Measurements from ENCODE around the gene ACAD8.
"Not testable (repeated sequence)": the region's sequence is repeated elsewhere in the genome, so short reads cannot be mapped to it uniquely, and the experiment has no call there.

The ACAD8 gene

DNA sequence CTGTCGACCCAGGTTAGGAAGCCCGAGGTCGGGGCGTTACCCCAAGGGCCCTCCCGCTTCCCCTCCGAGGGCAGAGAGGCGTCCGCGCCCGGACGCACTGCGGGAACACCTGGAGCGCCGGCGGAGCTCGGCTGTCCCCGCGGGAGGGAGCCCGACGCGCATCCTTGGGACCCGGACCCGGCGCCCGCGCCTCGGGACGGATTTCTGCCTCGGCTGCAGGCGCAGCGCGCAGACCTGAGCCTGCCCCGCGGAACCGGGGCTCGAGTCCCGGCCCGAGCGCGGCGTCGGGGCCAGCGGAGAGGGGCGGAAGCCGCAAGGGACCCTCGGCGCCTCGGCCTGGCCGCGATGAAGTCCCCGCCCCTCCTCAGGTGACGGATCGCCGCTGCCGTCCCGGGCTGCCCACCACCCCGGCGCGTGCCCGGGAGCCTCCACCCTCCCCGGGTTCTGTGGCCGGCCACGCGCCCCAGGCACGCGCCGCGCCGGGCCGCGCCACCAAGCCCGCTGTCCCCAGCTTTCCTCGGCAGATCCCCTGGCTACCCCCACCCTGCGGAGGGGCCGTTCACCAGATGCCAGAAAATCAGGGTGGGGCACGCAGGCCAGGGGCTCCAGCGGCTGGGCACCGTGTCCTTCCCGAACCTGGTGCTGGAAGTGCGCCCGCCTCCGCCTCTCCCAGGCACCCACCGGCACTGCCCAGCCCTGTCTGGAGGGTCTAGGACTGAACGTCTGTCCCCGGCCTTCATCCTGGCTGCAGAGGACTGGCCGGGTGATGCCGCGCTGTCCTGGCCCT is 23.2 kb downstream of the ACAD8 start:
- H3K4me3 ChIP-seq (ENCODE audit: low read length in 2 of 2) = peak overlapping the region; percentile 35 to 61
- no peaks in the 10 kb centered on the region for H3K36me3 ChIP-seq (ENCODE audit: control insufficient read depth in 2 of 2, insufficient read depth in 2 of 2, low read length in 2 of 2)
- no peak overlapping the region for H3K27ac ChIP-seq (ENCODE audit: low read depth in 2 of 2, low read length in 2 of 2)
- H3K27me3 ChIP-seq (ENCODE audit: control insufficient read depth in 2 of 2, insufficient read depth in 2 of 2, low read length in 2 of 2) = peaks cover 38 to 43% of the 10 kb centered on the region in 2 donors
- H3K9me3 ChIP-seq (ENCODE audit: control insufficient read depth in 2 of 2, low read length in 2 of 2) = peaks cover 0 to 2% of the 10 kb centered on the region in 2 donors
- peaks cover 4 to 5% of the 10 kb centered on the region in 2 donors for H3K4me1 ChIP-seq (ENCODE audit: control insufficient read depth in 2 of 2, insufficient read depth in 2 of 2, low read length in 2 of 2)
- H3K9ac ChIP-seq (ENCODE audit: low read depth in 1 of 2, low read length in 2 of 2) = no peak overlapping the region

DNA sequence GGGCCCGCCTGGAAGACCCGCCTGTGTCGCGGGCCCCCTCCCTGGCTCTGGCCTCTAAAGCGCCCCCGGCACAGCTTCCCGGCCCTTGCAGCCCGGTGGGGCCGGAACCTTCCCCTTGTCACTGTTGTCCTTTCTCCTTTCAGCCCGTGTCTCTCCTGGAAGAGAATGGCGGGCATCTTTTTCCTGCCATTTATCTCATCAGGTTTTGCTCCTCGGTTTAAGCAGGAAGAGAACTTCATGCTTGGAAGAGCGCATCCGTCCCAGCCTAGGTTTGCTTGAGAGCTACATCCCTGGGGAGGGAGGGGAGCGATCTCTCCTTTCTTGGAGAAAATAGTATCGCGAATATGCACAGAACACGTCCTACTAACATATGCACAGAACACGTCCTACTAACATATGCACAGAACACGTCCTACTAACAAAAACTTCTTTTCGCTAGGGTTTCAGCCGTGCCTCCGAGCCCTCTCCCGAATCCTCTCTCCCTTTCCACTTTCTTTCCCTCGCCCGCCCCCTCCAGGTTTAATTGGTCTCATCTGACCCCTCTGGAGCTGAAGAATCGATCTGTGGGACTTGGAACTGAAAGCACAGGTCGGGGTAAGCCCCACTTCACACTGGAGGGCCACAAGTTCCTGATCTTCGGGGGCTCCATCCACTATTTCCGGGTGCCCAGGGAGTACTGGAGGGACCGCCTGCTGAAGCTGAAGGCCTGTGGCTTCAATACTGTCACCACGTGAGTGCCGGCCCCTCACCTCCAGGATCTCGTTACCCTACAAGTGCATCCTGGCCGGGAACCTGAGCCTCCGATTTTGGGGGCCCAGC is 24.0 kb downstream of the ACAD8 start:
- peaks cover 36 to 43% of the 10 kb centered on the region in 2 donors for H3K27me3 ChIP-seq (ENCODE audit: control insufficient read depth in 2 of 2, insufficient read depth in 2 of 2, low read length in 2 of 2)
- peaks cover 4 to 5% of the 10 kb centered on the region in 2 donors for H3K4me1 ChIP-seq (ENCODE audit: control insufficient read depth in 2 of 2, insufficient read depth in 2 of 2, low read length in 2 of 2)
- H3K9ac ChIP-seq (ENCODE audit: low read depth in 1 of 2, low read length in 2 of 2) = no peak overlapping the region
- no peaks in the 10 kb centered on the region for H3K36me3 ChIP-seq (ENCODE audit: control insufficient read depth in 2 of 2, insufficient read depth in 2 of 2, low read length in 2 of 2)
- no peak overlapping the region for H3K4me3 ChIP-seq (ENCODE audit: low read length in 2 of 2)
- H3K9me3 ChIP-seq (ENCODE audit: control insufficient read depth in 2 of 2, low read length in 2 of 2) = peaks cover 0 to 2% of the 10 kb centered on the region in 2 donors
- H3K27ac ChIP-seq (ENCODE audit: low read depth in 2 of 2, low read length in 2 of 2) = no peak overlapping the region

DNA sequence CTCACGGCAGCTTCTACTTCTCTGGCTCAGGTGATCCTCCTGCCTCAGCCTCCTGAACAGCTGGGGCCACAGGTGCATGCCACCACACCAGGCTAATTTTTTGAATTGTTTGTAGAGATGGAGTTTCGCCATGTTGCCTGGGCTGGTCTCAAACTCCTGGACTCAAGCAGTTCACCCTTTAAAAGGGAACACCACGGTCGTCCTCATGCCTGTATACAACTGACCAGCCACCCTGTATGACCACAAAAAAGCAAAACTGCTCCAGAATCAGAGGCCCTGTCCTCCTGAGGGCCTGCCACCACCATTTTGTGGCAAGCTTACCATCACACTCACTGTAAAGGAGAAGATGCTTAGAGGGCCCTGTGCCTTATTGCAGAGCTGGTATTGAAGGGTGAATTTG is 25.0 kb downstream of the ACAD8 start:
- Histone ChIP-seq H3K4me1 (ENCODE audit: control insufficient read depth in 2 of 2, insufficient read depth in 2 of 2, low read length in 2 of 2) (peaks cover 4 to 5% of the 10 kb centered on the region in 2 donors), H3K27ac (ENCODE audit: low read depth in 2 of 2, low read length in 2 of 2) (no peak overlapping the region), H3K27me3 (ENCODE audit: control insufficient read depth in 2 of 2, insufficient read depth in 2 of 2, low read length in 2 of 2) (peaks cover 36 to 43% of the 10 kb centered on the region in 2 donors), H3K9ac (ENCODE audit: low read depth in 1 of 2, low read length in 2 of 2) (no peak overlapping the region), H3K9me3 (ENCODE audit: control insufficient read depth in 2 of 2, low read length in 2 of 2) (peaks cover 0 to 2% of the 10 kb centered on the region in 2 donors), H3K4me3 (ENCODE audit: low read length in 2 of 2) (no peak overlapping the region), H3K36me3 (ENCODE audit: control insufficient read depth in 2 of 2, insufficient read depth in 2 of 2, low read length in 2 of 2) (no peaks in the 10 kb centered on the region)

DNA sequence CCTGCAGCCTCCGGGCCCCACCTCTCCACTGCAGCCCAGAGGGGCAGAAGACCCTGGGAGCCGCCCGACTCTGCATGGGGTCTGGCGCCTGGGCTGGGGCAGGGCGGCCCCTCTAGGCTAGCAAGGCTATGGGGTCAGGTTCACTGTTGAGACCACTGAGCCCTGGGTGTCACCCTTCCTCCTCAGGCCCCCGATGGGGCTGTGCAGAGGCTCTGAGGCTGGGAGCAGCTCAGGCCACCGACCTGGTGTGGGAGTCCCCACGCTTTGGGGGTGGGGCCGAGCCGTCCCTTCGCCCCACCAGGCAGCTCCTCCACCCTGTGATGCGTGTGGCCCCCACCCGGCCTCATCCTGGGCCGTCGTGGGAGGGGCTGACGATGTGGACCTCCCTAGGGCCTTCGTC is 28.3 kb downstream of the ACAD8 start:
- H3K4me1 ChIP-seq (ENCODE audit: control insufficient read depth in 2 of 2, insufficient read depth in 2 of 2, low read length in 2 of 2); H3K9me3 ChIP-seq (ENCODE audit: control insufficient read depth in 2 of 2, low read length in 2 of 2); H3K9ac ChIP-seq (ENCODE audit: low read depth in 1 of 2, low read length in 2 of 2); H3K36me3 ChIP-seq (ENCODE audit: control insufficient read depth in 2 of 2, insufficient read depth in 2 of 2, low read length in 2 of 2); H3K27ac ChIP-seq (ENCODE audit: low read depth in 2 of 2, low read length in 2 of 2); H3K4me3 ChIP-seq (ENCODE audit: low read length in 2 of 2): not testable (repeated sequence)
- peaks cover 21% of the 10 kb centered on the region in 2 donors for H3K27me3 ChIP-seq (ENCODE audit: control insufficient read depth in 2 of 2, insufficient read depth in 2 of 2, low read length in 2 of 2)

DNA sequence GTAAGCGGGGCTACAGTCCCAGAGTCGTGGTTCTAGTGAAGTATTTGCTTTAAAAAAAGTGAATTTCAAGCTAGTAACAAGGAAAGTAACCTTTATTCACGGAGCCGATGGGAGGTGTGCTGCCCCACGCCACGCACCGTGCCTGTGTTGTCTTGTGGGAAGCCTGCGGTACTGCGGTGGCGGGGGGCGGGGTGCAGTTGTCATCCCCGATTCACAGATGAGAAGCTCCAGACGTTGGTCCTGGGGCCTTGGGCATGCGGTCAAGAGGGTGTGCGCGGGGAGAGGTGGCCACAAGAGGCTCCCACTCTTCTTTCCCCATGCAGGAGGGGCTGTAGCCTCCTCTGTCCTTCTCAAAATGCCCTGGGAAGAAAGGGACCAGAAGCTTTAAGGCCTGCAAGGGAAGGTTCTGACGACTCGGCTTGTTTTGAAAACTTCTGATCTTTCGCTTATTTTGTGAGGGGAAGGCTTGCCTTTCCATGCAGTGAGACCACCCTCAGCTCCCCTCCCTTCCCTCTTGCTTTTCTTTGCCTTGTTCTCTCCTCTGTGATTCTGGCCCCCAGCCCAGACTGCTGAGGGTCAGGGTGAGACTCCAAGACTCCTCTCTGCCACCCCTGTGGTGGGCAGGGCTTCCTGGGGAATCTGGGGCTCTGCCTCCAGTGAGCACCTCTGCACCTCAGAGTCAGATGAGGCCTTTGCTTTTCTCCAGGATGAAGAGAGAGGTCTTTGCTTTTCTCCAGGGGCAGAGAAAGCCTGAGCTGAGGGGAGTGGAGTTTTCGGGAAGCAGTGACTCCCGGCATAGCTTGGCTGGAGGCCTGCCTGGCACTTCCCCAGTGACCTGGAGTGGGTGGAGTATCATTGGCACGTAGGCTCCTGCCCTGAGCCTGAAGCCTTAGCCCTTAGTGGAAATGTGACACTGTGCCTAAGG is 29.0 kb downstream of the ACAD8 start:
- Histone ChIP-seq H3K27me3 (ENCODE audit: control insufficient read depth in 2 of 2, insufficient read depth in 2 of 2, low read length in 2 of 2) (peaks cover 14 to 20% of the 10 kb centered on the region in 2 donors), H3K4me3 (ENCODE audit: low read length in 2 of 2) (no peak overlapping the region), H3K27ac (ENCODE audit: low read depth in 2 of 2, low read length in 2 of 2) (no peak overlapping the region), H3K9me3 (ENCODE audit: control insufficient read depth in 2 of 2, low read length in 2 of 2) (peaks cover 0 to 2% of the 10 kb centered on the region in 2 donors), H3K36me3 (ENCODE audit: control insufficient read depth in 2 of 2, insufficient read depth in 2 of 2, low read length in 2 of 2) (no peaks in the 10 kb centered on the region), H3K4me1 (ENCODE audit: control insufficient read depth in 2 of 2, insufficient read depth in 2 of 2, low read length in 2 of 2) (no peaks in the 10 kb centered on the region), H3K9ac (ENCODE audit: low read depth in 1 of 2, low read length in 2 of 2) (no peak overlapping the region)

DNA sequence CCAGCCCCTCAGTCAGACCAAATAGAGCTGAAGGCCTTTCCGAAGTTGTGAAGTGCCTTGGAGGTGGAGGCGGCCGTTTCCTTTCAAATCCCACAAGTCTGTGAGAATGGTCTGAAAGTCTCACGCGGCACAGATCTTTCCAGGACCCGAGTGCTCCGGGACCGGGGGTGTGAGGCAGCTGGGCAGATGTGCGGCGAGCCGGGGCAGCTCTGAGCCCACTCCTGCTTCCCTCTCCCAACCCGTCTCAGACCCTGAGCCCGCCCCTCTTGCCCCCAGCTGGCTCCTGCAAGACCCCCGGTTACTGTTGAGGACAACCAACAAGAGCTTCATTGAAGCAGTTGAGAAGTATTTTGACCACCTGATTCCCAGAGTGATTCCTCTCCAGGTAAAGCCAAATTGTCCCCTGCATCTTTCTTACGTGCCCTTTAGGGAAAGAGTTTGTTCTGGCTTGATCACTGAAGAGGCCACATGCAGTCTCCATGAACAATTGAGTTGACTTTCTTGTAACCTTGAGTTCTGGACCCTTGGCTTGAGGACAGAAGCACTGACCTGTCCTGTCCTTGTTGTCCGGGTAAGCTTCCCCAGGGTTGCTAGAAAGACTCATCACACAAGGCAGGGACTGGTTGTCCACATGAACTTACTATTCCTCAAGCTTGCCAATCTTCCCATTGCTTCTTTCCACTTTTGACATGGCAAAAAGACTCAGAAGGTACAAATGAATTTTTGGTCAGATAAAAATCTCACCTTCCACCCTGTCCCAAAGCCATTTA is 30.3 kb downstream of the ACAD8 start:
- no peak overlapping the region for H3K27ac ChIP-seq (ENCODE audit: low read depth in 2 of 2, low read length in 2 of 2)
- no peaks in the 10 kb centered on the region for H3K4me1 ChIP-seq (ENCODE audit: control insufficient read depth in 2 of 2, insufficient read depth in 2 of 2, low read length in 2 of 2)
- H3K27me3 ChIP-seq (ENCODE audit: control insufficient read depth in 2 of 2, insufficient read depth in 2 of 2, low read length in 2 of 2) = peaks cover 3 to 8% of the 10 kb centered on the region in 2 donors
- H3K36me3 ChIP-seq (ENCODE audit: control insufficient read depth in 2 of 2, insufficient read depth in 2 of 2, low read length in 2 of 2) = no peaks in the 10 kb centered on the region
- H3K4me3 ChIP-seq (ENCODE audit: low read length in 2 of 2) = no peak overlapping the region
- no peaks in the 10 kb centered on the region for H3K9me3 ChIP-seq (ENCODE audit: control insufficient read depth in 2 of 2, low read length in 2 of 2)
- H3K9ac ChIP-seq (ENCODE audit: low read depth in 1 of 2, low read length in 2 of 2) = no peak overlapping the region

DNA sequence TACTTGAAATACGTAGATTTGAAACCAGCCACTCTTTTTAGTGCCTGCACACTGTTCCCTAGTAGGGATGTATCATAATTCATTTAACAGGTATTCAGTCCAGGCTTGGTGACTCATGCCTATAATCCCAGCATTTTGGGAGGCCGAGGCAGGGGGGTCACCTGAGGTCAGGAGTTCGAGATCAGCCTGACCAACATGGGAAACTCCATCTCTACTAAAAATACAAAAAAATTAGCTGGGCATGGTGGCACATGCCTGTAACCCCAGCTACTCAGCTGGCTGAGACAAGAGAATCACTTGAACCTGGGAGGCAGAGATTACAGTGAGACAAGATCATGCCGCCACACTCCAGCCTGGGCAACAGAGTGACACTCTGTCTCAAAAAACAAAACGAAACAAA is 31.0 kb downstream of the ACAD8 start:
- not testable (repeated sequence) for H3K27me3 ChIP-seq (ENCODE audit: control insufficient read depth in 2 of 2, insufficient read depth in 2 of 2, low read length in 2 of 2); H3K4me3 ChIP-seq (ENCODE audit: low read length in 2 of 2); H3K9me3 ChIP-seq (ENCODE audit: control insufficient read depth in 2 of 2, low read length in 2 of 2); H3K4me1 ChIP-seq (ENCODE audit: control insufficient read depth in 2 of 2, insufficient read depth in 2 of 2, low read length in 2 of 2); H3K9ac ChIP-seq (ENCODE audit: low read depth in 1 of 2, low read length in 2 of 2); H3K27ac ChIP-seq (ENCODE audit: low read depth in 2 of 2, low read length in 2 of 2); H3K36me3 ChIP-seq (ENCODE audit: control insufficient read depth in 2 of 2, insufficient read depth in 2 of 2, low read length in 2 of 2)

DNA sequence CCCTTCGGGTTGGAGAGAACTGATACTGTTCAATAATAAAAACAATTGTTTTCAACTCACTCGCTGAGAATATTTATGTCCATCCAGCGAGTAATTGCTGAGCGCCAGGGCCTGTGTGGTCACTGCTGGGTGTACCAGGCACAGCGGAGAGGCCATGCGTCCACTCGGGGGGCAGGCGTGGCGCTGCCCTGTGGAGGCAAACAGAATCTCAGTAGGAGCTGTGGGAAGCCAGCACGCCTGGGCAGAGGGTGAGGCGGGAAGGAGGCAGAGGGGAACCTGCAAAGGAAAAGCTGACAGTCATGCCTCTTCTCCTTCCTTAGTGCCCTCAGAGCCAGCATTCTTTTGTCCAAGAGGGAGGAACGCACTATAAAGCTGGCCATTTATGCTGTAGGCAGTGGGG is 34.2 kb downstream of the ACAD8 start:
- H3K4me3 ChIP-seq (ENCODE audit: low read length in 2 of 2) = no peak overlapping the region
- no peaks in the 10 kb centered on the region for H3K9me3 ChIP-seq (ENCODE audit: control insufficient read depth in 2 of 2, low read length in 2 of 2)
- no peaks in the 10 kb centered on the region for H3K36me3 ChIP-seq (ENCODE audit: control insufficient read depth in 2 of 2, insufficient read depth in 2 of 2, low read length in 2 of 2)
- no peaks in the 10 kb centered on the region for H3K4me1 ChIP-seq (ENCODE audit: control insufficient read depth in 2 of 2, insufficient read depth in 2 of 2, low read length in 2 of 2)
- no peak overlapping the region for H3K9ac ChIP-seq (ENCODE audit: low read depth in 1 of 2, low read length in 2 of 2)
- H3K27ac ChIP-seq (ENCODE audit: low read depth in 2 of 2, low read length in 2 of 2) = no peak overlapping the region
- peaks cover 0 to 4% of the 10 kb centered on the region in 2 donors for H3K27me3 ChIP-seq (ENCODE audit: control insufficient read depth in 2 of 2, insufficient read depth in 2 of 2, low read length in 2 of 2)

DNA sequence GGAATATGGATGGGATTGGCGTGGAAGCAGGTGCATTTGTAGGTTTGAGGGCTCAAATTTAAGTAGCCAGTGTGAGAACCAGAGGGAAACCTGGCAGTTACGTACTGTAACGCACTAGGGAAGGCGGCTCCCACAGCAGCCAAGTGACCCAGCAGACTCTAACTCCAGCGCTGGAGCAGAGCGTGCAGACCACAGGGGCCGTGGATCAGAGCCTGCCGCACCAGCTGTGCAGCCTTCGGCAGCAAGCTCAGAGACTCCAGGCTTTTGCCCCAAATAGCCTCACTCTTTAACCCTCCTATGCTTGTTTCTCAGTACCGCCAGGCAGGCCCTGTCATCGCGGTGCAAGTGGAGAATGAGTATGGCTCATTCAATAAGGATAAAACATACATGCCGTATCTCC is 35.1 kb downstream of the ACAD8 start:
- no peak overlapping the region for H3K4me3 ChIP-seq (ENCODE audit: low read length in 2 of 2)
- H3K27ac ChIP-seq (ENCODE audit: low read depth in 2 of 2, low read length in 2 of 2) = no peak overlapping the region
- no peaks in the 10 kb centered on the region for H3K4me1 ChIP-seq (ENCODE audit: control insufficient read depth in 2 of 2, insufficient read depth in 2 of 2, low read length in 2 of 2)
- no peaks in the 10 kb centered on the region for H3K9me3 ChIP-seq (ENCODE audit: control insufficient read depth in 2 of 2, low read length in 2 of 2)
- H3K36me3 ChIP-seq (ENCODE audit: control insufficient read depth in 2 of 2, insufficient read depth in 2 of 2, low read length in 2 of 2) = no peaks in the 10 kb centered on the region
- peaks cover 3 to 4% of the 10 kb centered on the region in 2 donors for H3K27me3 ChIP-seq (ENCODE audit: control insufficient read depth in 2 of 2, insufficient read depth in 2 of 2, low read length in 2 of 2)
- H3K9ac ChIP-seq (ENCODE audit: low read depth in 1 of 2, low read length in 2 of 2) = no peak overlapping the region
